CD14-positive monocyte (primary cell): ENCODE results near the gene HSF2BP. TPM values are rescaled to one million over a fixed set of nuclear protein-coding genes. Genes with fewer than 3 reads are reported as not detected.

Source experiments
- DNase-seq, 3 donors: peaks; one replicate each; pipeline ENCODE4 v3.0.0-alpha.2; 2011 to 2022
- H2AFZ ChIP-seq: 2 replicates; pipeline ENCODE4 v1.6.0; 2012; ENCODE audit warnings: mild to moderate bottlenecking, low read depth, low read length, inconsistent platforms; ENCODE audit not compliant: insufficient read depth, poor library complexity, severe bottlenecking
- H3K27ac ChIP-seq, 2 donors: 1 replicate in 1 of 2; 2 replicates in 1 of 2; pipeline ENCODE4 v1.5.1; 2012 to 2013; ENCODE audit warnings: low read length in 2 of 2, control low read depth in 1 of 2, inconsistent platforms in 1 of 2, low read depth in 1 of 2, mild to moderate bottlenecking in 1 of 2
- H3K27me3 ChIP-seq, 2 donors: one replicate each; pipeline versions ENCODE4 v1.6.0 to v1.6.1; 2011 to 2013; ENCODE audit warnings: low read length in 2 of 2; ENCODE audit not compliant: control insufficient read depth in 2 of 2, insufficient read depth in 2 of 2
- H3K36me3 ChIP-seq, 2 donors: replicated peaks in 1 of 2; 1 replicate in 1 of 2; 2 replicates in 1 of 2; pipeline versions ENCODE4 v1.5.1 to v1.6.1; 2012 to 2013; ENCODE audit warnings: low read length in 2 of 2, control low read depth in 1 of 2, inconsistent platforms in 1 of 2, mild to moderate bottlenecking in 1 of 2; ENCODE audit not compliant: insufficient read depth in 2 of 2, control insufficient read depth in 1 of 2
- H3K4me1 ChIP-seq, 2 donors: 1 replicate in 1 of 2; 2 replicates in 1 of 2; pipeline versions ENCODE4 v1.5.1 to v1.6.1; 2012 to 2013; ENCODE audit warnings: low read length in 2 of 2, control low read depth in 1 of 2, inconsistent platforms in 1 of 2, mild to moderate bottlenecking in 1 of 2, moderate library complexity in 1 of 2; ENCODE audit not compliant: insufficient read depth in 2 of 2, control insufficient read depth in 1 of 2
- H3K4me2 ChIP-seq: replicated peaks from 2 replicates; pipeline ENCODE3; 2012; ENCODE audit warnings: low read length, moderate library complexity, mild to moderate bottlenecking; ENCODE audit not compliant: poor library complexity, severe bottlenecking; ENCODE audit errors: extremely low read depth
- H3K4me3 ChIP-seq, 3 experiments: fragments of 200-600 bp in 1 of 3; sonication (generic) in 1 of 3; replicated peaks in 1 of 3; 1 replicate in 2 of 3; 2 replicates in 1 of 3; pipeline ENCODE4 v1.5.1; 2011 to 2013; ENCODE audit warnings: low read length in 3 of 3, mild to moderate bottlenecking in 3 of 3, control low read depth in 2 of 3, low read depth in 2 of 3, inconsistent platforms in 1 of 3, moderate library complexity in 1 of 3
- H3K79me2 ChIP-seq: 2 replicates; pipeline ENCODE4 v1.6.0; 2012; ENCODE audit warnings: mild to moderate bottlenecking, control low read depth, inconsistent platforms, low read length, moderate library complexity; ENCODE audit not compliant: insufficient read depth
- H3K9ac ChIP-seq: 2 replicates; pipeline ENCODE4 v1.6.0; 2017; ENCODE audit warnings: low read length, mild to moderate bottlenecking; ENCODE audit not compliant: insufficient read depth, poor library complexity, severe bottlenecking
- H3K9me3 ChIP-seq, 2 donors: replicated peaks in 1 of 2; 1 replicate in 1 of 2; 2 replicates in 1 of 2; pipeline versions ENCODE4 v1.5.1 to v1.6.1; 2012 to 2013; ENCODE audit warnings: low read length in 2 of 2, control low read depth in 1 of 2; ENCODE audit not compliant: control insufficient read depth in 1 of 2, insufficient read depth in 1 of 2
- H4K20me1 ChIP-seq: 2 replicates; pipeline ENCODE4 v1.6.0; 2012; ENCODE audit warnings: mild to moderate bottlenecking, low read length, control low read depth, moderate library complexity; ENCODE audit not compliant: insufficient read depth
- H3K27ac Mint-ChIP-seq, 7 donors: one replicate each; pipeline ENCODE4 v1.8.0; 2020; ENCODE audit warnings: mild to moderate bottlenecking in 7 of 7, mixed read lengths in 7 of 7, moderate library complexity in 6 of 7, inconsistent platforms in 2 of 7
- H3K27me3 Mint-ChIP-seq, 3 donors: one replicate each; pipeline ENCODE4 v1.8.0; 2021 to 2022; ENCODE audit warnings: low read depth in 3 of 3, mild to moderate bottlenecking in 3 of 3, mixed read lengths in 3 of 3, moderate library complexity in 3 of 3, inconsistent platforms in 1 of 3
- H3K36me3 Mint-ChIP-seq, 2 donors: one replicate each; pipeline ENCODE4 v1.8.0; 2020; ENCODE audit warnings: mixed read lengths in 2 of 2, inconsistent platforms in 1 of 2, mild to moderate bottlenecking in 1 of 2
- H3K4me1 Mint-ChIP-seq: one replicate; pipeline ENCODE4 v1.8.0; 2020; ENCODE audit warnings: mild to moderate bottlenecking, mixed read lengths
- H3K4me3 Mint-ChIP-seq, 2 donors: one replicate each; pipeline ENCODE4 v1.8.0; 2020; ENCODE audit warnings: mild to moderate bottlenecking in 2 of 2, mixed read lengths in 2 of 2, moderate library complexity in 1 of 2
- H3K9me3 Mint-ChIP-seq, 7 donors: one replicate each; pipeline ENCODE4 v1.8.0; 2020 to 2022; ENCODE audit warnings: mixed read lengths in 7 of 7, mild to moderate bottlenecking in 6 of 7, moderate library complexity in 6 of 7, inconsistent platforms in 2 of 7
- CTCF ChIP-seq: fragments of 200-600 bp; IDR thresholded peaks from one replicate; pipeline ENCODE4 v1.8.0; 2022; ENCODE audit warnings: antibody characterized with exemption, mild to moderate bottlenecking
- WGBS: methylation state at CpG from one replicate; pipeline ENCODE4 v1.1.5; 2013; ENCODE audit warnings: missing lambda C conversion rate; ENCODE audit not compliant: insufficient coverage; 5-methylcytosine and 5-hydroxymethylcytosine counted together
- intact Hi-C, 2 donors: fragments of 100-400 bp; cut with micrococcal nuclease; formaldehyde crosslinking; loops; one replicate each; pipeline versions ENCODE4 v1.15.0 to v1.15.1; 2023
- polyA plus RNA-seq, 3 donors: library from polyadenylated mRNA; depleted of rRNA in 1 of 3; unstranded in 2 of 3; stranded (reverse) in 1 of 3; fragments of 300-500 nt in 2 of 3; fragments of >200 nt in 1 of 3; fragmentation: Illumina TruSeq in 2 of 3; gene quantifications; 1 replicate in 2 of 3; 2 replicates in 1 of 3; pipeline ENCODE4 v1.2.3, GENCODE V29; 2012 to 2021

Gene HSF2BP
- polyA plus RNA-seq, 3 donors, result 0.20 TPM; not detected in 2

- H3K4me1 ChIP-seq, result peaks cover 13 to 15% of the 10 kb centered on the region in 2 donors
- no peaks in the 10 kb centered on the region for H3K36me3 ChIP-seq
- no peaks in the 10 kb centered on the region for H3K27me3 ChIP-seq
- WGBS, result 100% methylated on average over 2 of the region's 2 CpGs
- no peak overlapping the region for H3K4me3 ChIP-seq
- intact Hi-C loops, result no loop called here
- DNase-seq, result no peak
- H2AFZ ChIP-seq, result no peak overlapping the region
- Mint-ChIP-seq H3K4me1 (peaks cover 12% of the 10 kb centered on the region), H3K4me3 (no peak overlapping the region), H3K27ac (no peak overlapping the region), H3K27me3 (peaks cover 0 to 11% (median 2%) of the 10 kb centered on the region in 3 donors), H3K36me3 (no peaks in the 10 kb centered on the region), H3K9me3 (no peaks in the 10 kb centered on the region)
- H3K9me3 ChIP-seq, result no peaks in the 10 kb centered on the region
- no peak overlapping the region for H3K27ac ChIP-seq
- H3K9ac ChIP-seq, result no peak overlapping the region
- no peaks in the 10 kb centered on the region for H3K79me2 ChIP-seq
- no peak for TF ChIP-seq CTCF
- H4K20me1 ChIP-seq, result no peaks in the 10 kb centered on the region
- no peak overlapping the region for H3K4me2 ChIP-seq
Measured at GRCh38 chr21:43608664-43609063, 50.6 kb downstream of the HSF2BP start.

GRCh38 chr21:43608225-43608624, 51.1 kb downstream of the HSF2BP start:
- peak in 2 of 3 donors; percentile 26 to 58 for DNase-seq
- no peaks in the 10 kb centered on the region for H3K36me3 ChIP-seq
- H3K79me2 ChIP-seq, result no peaks in the 10 kb centered on the region
- H2AFZ ChIP-seq, result no peak overlapping the region
- Mint-ChIP-seq H3K27me3 (peaks cover 0 to 11% (median 2%) of the 10 kb centered on the region in 3 donors), H3K4me1 (peaks cover 11% of the 10 kb centered on the region), H3K36me3 (no peaks in the 10 kb centered on the region), H3K9me3 (no peaks in the 10 kb centered on the region), H3K4me3 (peak overlapping the region in 1 of 2 donors; percentile 10), H3K27ac (peak overlapping the region in 3 of 7 donors; percentile 29 to 74 (median 63))
- WGBS, result no CpG with 5 or more reads among the region's 3 CpGs
- no peak overlapping the region for H3K4me3 ChIP-seq
- no peaks in the 10 kb centered on the region for H3K27me3 ChIP-seq
- TF ChIP-seq CTCF, result no peak
- H3K9me3 ChIP-seq, result no peaks in the 10 kb centered on the region
- H3K4me1 ChIP-seq, result peaks cover 18 to 19% of the 10 kb centered on the region in 2 donors
- intact Hi-C loops, result no loop called here
- no peaks in the 10 kb centered on the region for H4K20me1 ChIP-seq
- no peak overlapping the region for H3K27ac ChIP-seq
- no peak overlapping the region for H3K4me2 ChIP-seq
- no peak overlapping the region for H3K9ac ChIP-seq
